BLaER1 (cell line): ENCODE measurements around the gene ABCD2.

Experiments
- H3K27ac ChIP-seq: shearing (Covaris generic); formaldehyde crosslinking; 2 replicates; pipeline ENCODE4 v1.8.1; 2022
- H3K27me3 ChIP-seq: shearing (Covaris generic); formaldehyde crosslinking; 2 replicates; pipeline ENCODE4 v1.8.1; 2022
- H3K36me3 ChIP-seq: shearing (Covaris generic); formaldehyde crosslinking; 2 replicates; pipeline ENCODE4 v1.8.1; 2022
- H3K4me1 ChIP-seq: shearing (Covaris generic); formaldehyde crosslinking; 2 replicates; pipeline ENCODE4 v1.8.1; 2022
- H3K4me2 ChIP-seq: shearing (Covaris generic); formaldehyde crosslinking; 2 replicates; pipeline ENCODE4 v1.8.1; 2022
- H3K4me3 ChIP-seq: shearing (Covaris generic); formaldehyde crosslinking; 2 replicates; pipeline ENCODE4 v1.8.1; 2022
- H3K9ac ChIP-seq: shearing (Covaris generic); formaldehyde crosslinking; 2 replicates; pipeline ENCODE4 v1.8.1; 2022
- H3K9me3 ChIP-seq: shearing (Covaris generic); formaldehyde crosslinking; 2 replicates; pipeline ENCODE4 v1.8.1; 2022
- H4K20me1 ChIP-seq: shearing (Covaris generic); formaldehyde crosslinking; 2 replicates; pipeline ENCODE4 v1.8.1; 2022
- Cebpa-rat ChIP-seq: shearing (Covaris generic); IDR thresholded peaks from 2 replicates; pipeline ENCODE4 v1.8.1; 2022

Gene ABCD2

DNA sequence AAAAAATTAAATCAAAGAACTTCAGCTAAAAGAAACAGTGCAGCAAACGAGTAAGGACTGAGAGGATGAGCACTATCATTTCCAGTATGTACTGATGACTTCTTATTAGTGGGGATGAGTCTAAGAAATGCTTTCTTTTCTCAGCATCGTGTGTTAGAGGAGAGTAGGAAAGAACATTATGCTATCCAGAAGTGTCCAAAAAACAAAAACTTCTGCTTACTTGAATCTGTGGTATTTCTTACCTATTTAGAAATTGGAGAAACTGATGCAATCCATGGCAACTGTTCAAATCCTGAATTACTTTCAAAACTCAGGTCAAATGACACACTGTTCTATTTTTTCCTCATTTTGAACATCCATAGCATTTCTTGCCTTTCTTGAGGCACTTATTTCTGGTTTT lies 23.7 kb downstream of the ABCD2 start:
- H3K4me3 ChIP-seq: no peak overlapping the region
- H3K36me3 ChIP-seq: no peaks in the 10 kb centered on the region
- no peak for TF ChIP-seq Cebpa-rat
- no peak overlapping the region for H3K4me2 ChIP-seq
- no peaks in the 10 kb centered on the region for H3K4me1 ChIP-seq
- no peaks in the 10 kb centered on the region for H3K9me3 ChIP-seq
- no peak overlapping the region for H3K27ac ChIP-seq
- no peaks in the 10 kb centered on the region for H4K20me1 ChIP-seq
- H3K27me3 ChIP-seq: no peaks in the 10 kb centered on the region
- H3K9ac ChIP-seq: no peak overlapping the region

DNA sequence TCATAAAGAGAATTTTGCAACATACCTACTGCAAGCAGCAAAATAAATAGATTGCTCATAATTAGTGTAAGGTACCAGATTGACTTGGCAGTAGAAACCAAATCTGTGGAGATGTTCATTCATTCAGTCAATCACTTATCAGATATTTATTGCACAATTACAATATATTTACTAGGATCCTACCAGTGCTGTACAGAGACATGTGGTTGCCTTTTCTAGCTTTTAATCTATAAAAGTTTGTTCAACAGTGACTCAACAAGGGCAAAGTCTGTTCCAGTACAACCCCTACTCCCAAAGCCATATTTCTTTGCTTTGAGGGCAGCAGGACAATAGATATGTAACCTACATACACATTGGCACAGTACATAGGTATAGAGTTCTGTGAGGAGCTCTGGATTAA lies 27.3 kb downstream of the ABCD2 start:
- Histone ChIP-seq H3K9me3 (no peaks in the 10 kb centered on the region), H3K36me3 (no peaks in the 10 kb centered on the region), H3K4me2 (no peak overlapping the region), H3K27ac (no peak overlapping the region), H3K9ac (no peak overlapping the region), H3K4me1 (peaks cover 6% of the 10 kb centered on the region), H3K27me3 (no peaks in the 10 kb centered on the region), H3K4me3 (no peak overlapping the region), H4K20me1 (no peaks in the 10 kb centered on the region)
- TF ChIP-seq Cebpa-rat: no peak

DNA sequence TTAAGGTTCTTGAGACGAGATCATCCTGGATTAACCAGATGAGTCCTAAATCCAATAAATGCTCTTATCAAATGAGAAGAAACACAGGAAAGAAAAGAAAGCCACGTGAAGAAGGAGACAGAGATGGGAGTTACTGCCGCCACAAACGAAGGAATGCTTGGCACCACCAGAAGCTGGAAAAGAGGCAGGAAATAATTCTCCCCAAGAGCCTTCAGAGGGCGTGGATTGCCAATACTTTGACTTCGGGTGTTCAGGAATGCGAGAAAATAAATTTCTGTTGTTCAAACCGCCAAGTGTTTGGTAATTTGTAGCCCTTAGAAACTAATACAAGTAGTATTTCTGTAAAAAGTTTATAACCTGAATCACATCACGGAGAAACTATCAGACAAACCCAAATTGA lies 31.3 kb downstream of the ABCD2 start:
- no peak overlapping the region for H3K9ac ChIP-seq
- H3K4me2 ChIP-seq: no peak overlapping the region
- no peaks in the 10 kb centered on the region for H4K20me1 ChIP-seq
- H3K4me1 ChIP-seq: peaks cover 15% of the 10 kb centered on the region
- H3K27ac ChIP-seq: no peak overlapping the region
- TF ChIP-seq Cebpa-rat: no peak
- H3K27me3 ChIP-seq: no peaks in the 10 kb centered on the region
- no peak overlapping the region for H3K4me3 ChIP-seq
- H3K36me3 ChIP-seq: no peaks in the 10 kb centered on the region
- no peaks in the 10 kb centered on the region for H3K9me3 ChIP-seq

- H3K9ac ChIP-seq: no peak overlapping the region
- no peaks in the 10 kb centered on the region for H3K27me3 ChIP-seq
- TF ChIP-seq Cebpa-rat: no peak
- H3K27ac ChIP-seq: no peak overlapping the region
- no peaks in the 10 kb centered on the region for H3K36me3 ChIP-seq
- H3K9me3 ChIP-seq: no peaks in the 10 kb centered on the region
- peaks cover 15% of the 10 kb centered on the region for H3K4me1 ChIP-seq
- H3K4me2 ChIP-seq: peak overlapping the region; percentile 55
- no peaks in the 10 kb centered on the region for H4K20me1 ChIP-seq
- H3K4me3 ChIP-seq: no peak overlapping the region
Observed at GRCh38 chr12:39587225-39587624, 32.4 kb downstream of the ABCD2 start.

- peak overlapping the region; percentile 55 for H3K4me2 ChIP-seq
- no peak for TF ChIP-seq Cebpa-rat
Observed at GRCh38 chr12:39586816-39587215, 32.8 kb downstream of the ABCD2 start.

DNA sequence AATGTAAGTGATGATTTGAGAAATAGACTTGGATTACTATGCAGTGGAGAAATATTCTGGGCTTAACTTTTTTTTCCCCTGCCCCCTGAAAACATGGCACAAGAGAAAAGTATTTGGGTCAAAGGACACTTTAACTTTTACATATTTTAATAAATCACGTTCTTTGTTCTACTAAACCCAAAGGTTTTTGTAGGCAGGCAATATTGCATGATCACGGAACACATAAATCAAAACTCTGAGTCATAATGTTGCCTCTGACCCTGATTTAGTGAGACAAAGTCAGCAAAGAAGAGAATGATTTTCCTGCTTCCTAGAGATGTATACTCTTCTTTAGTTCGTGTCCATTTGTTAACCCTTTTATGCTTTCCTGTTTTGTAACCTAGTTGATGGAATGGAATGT lies 38.0 kb downstream of the ABCD2 start:
- Histone ChIP-seq H4K20me1 (no peaks in the 10 kb centered on the region), H3K27me3 (no peaks in the 10 kb centered on the region), H3K9ac (no peak overlapping the region), H3K36me3 (no peaks in the 10 kb centered on the region), H3K4me2 (no peak overlapping the region), H3K4me1 (peaks cover 2% of the 10 kb centered on the region), H3K4me3 (no peak overlapping the region), H3K9me3 (no peaks in the 10 kb centered on the region), H3K27ac (no peak overlapping the region)
- no peak for TF ChIP-seq Cebpa-rat

More at GRCh38 chr12:39586816-39587215, 32.8 kb downstream of the ABCD2 start:
- H3K9me3 ChIP-seq: no peaks in the 10 kb centered on the region
- no peaks in the 10 kb centered on the region for H4K20me1 ChIP-seq
- H3K36me3 ChIP-seq: no peaks in the 10 kb centered on the region
- H3K27me3 ChIP-seq: no peaks in the 10 kb centered on the region
- H3K4me3 ChIP-seq: no peak overlapping the region
- H3K9ac ChIP-seq: no peak overlapping the region
- H3K4me1 ChIP-seq: peaks cover 15% of the 10 kb centered on the region
- H3K27ac ChIP-seq: no peak overlapping the region

DNA sequence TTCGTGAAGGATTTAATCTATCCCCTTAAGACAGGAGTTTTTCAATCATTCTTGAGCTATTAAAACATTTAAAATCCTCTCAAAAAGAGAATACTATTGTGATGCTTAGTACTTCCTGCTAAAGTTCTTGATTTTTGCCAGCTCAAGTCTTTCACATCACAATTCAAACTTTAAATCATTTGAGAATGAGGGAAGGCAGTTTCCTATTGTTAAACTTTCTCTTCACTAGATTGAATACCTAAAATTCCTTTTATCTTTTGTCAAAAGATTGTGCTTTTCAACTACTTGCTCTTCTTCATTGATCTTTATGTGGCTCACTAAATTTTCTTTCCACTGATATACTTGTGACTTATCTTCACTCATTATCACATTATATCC lies 44.1 kb downstream of the ABCD2 start:
- no peak for TF ChIP-seq Cebpa-rat
- Histone ChIP-seq H3K4me3 (no peak overlapping the region), H3K4me1 (no peaks in the 10 kb centered on the region), H3K9me3 (no peaks in the 10 kb centered on the region), H3K36me3 (no peaks in the 10 kb centered on the region), H3K4me2 (no peak overlapping the region), H3K27me3 (no peaks in the 10 kb centered on the region), H3K9ac (no peak overlapping the region), H3K27ac (no peak overlapping the region), H4K20me1 (no peaks in the 10 kb centered on the region)

GRCh38 chr12:39574785-39575497 lies 44.7 kb downstream of the ABCD2 start:
- Histone ChIP-seq H4K20me1 (no peaks in the 10 kb centered on the region), H3K27ac (no peak overlapping the region), H3K27me3 (no peaks in the 10 kb centered on the region), H3K4me1 (no peaks in the 10 kb centered on the region), H3K36me3 (no peaks in the 10 kb centered on the region), H3K4me3 (no peak overlapping the region), H3K9ac (no peak overlapping the region), H3K9me3 (no peaks in the 10 kb centered on the region), H3K4me2 (no peak overlapping the region)
- TF ChIP-seq Cebpa-rat: no peak

DNA sequence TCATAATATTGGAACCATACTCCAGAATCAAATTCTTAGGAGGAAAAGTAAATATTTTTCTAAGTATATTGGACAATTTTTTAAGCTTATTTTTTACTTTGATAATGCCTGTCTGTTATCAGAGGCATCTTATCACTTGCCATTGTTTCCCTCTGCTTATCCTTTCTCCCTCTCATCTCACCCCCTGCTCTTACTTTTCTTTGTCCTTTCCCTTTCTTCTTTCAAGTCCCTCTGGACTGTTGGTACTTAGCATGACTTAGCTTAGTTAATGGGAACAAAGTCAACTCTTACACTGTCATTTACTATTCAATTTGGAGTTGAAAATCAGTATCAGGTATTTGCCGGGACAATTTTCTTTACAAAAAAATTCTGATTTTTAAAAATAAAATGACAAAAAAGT lies 45.2 kb downstream of the ABCD2 start:
- no peaks in the 10 kb centered on the region for H4K20me1 ChIP-seq
- TF ChIP-seq Cebpa-rat: no peak
- no peak overlapping the region for H3K27ac ChIP-seq
- H3K36me3 ChIP-seq: no peaks in the 10 kb centered on the region
- H3K27me3 ChIP-seq: no peaks in the 10 kb centered on the region
- H3K9me3 ChIP-seq: 0 out of 2 replicates have a peak, but pooled peaks cover 3% of the 10 kb centered on the region
- H3K4me2 ChIP-seq: no peak overlapping the region
- H3K4me1 ChIP-seq: no peaks in the 10 kb centered on the region
- H3K9ac ChIP-seq: no peak overlapping the region
- H3K4me3 ChIP-seq: no peak overlapping the region

DNA sequence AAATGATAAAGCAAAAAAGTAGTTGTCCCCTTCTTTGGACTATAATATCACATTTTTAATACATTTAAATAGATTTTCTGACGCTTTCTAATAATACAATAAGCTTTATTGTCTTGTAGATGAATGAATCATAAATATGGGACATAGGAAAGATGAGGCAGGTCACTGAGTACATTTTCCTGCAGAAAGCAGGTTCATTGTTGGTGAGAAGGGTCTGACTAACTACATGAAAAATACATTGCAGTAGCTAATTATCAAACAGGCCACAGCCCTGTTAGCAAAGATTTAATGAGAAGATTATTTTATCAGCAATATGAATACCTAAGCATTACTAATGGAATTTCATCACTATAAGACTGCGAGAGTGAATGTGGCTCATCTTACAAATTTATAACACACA lies 45.6 kb downstream of the ABCD2 start:
- no peak overlapping the region for H3K27ac ChIP-seq
- TF ChIP-seq Cebpa-rat: no peak
- H4K20me1 ChIP-seq: no peaks in the 10 kb centered on the region
- 0 out of 2 replicates have a peak, but pooled peaks cover 7% of the 10 kb centered on the region for H3K9me3 ChIP-seq
- H3K4me1 ChIP-seq: no peaks in the 10 kb centered on the region
- H3K27me3 ChIP-seq: no peaks in the 10 kb centered on the region
- no peak overlapping the region for H3K9ac ChIP-seq
- H3K4me2 ChIP-seq: no peak overlapping the region
- H3K4me3 ChIP-seq: no peak overlapping the region
- no peaks in the 10 kb centered on the region for H3K36me3 ChIP-seq

DNA sequence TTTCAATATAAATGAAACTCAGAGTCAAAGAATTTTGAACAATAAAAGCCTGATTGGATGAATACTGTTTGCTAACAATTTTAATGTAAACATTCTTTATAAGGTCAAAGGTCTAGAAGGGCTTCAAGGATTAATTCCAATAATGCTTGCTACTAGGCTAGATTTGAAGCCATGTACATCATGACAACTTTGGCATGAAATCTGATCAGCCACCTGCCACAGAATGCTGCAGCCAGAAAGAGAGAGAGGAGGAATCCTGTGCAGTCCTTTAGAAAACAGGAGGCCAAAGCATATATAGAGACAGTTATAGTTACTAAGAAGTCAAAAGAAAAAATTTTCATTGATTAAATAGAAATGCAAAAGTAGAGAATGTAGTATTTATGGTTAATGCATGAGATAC lies 47.1 kb downstream of the ABCD2 start:
- Histone ChIP-seq H3K9me3 (0 out of 2 replicates have a peak, but pooled peaks cover 7% of the 10 kb centered on the region), H4K20me1 (no peaks in the 10 kb centered on the region), H3K36me3 (no peaks in the 10 kb centered on the region)

More for the DNA sequence above, 47.1 kb downstream of the ABCD2 start:
- Histone ChIP-seq H3K9ac (no peak overlapping the region), H3K27me3 (no peaks in the 10 kb centered on the region), H3K27ac (no peak overlapping the region), H3K4me3 (no peak overlapping the region), H3K4me2 (no peak overlapping the region), H3K4me1 (no peaks in the 10 kb centered on the region)
- no peak for TF ChIP-seq Cebpa-rat
